Cardiac muscle cell (in vitro differentiated cells and primary cell): Measurements from ENCODE around the gene TCF4. TPM values are rescaled to one million over a fixed set of nuclear protein-coding genes. Genes with fewer than 3 reads are reported as not detected.

ENCODE experiments used
- DNase-seq, 2 donors: peaks; one replicate each; pipeline versions ENCODE4 v3.0.0 to v3.0.0-alpha.2; 2010 to 2017; ENCODE audit warnings: low read depth in 1 of 2, low spot score in 1 of 2
- H3K27ac ChIP-seq: fragments of 200-600 bp; sonication (generic); 2 replicates; pipeline ENCODE4 v1.5.1; 2016
- H3K27me3 ChIP-seq: fragments of 200-600 bp; sonication (generic); 2 replicates; pipeline ENCODE4 v1.6.0; 2016; ENCODE audit warnings: control low read depth
- H3K36me3 ChIP-seq: fragments of 200-600 bp; sonication (generic); 2 replicates; pipeline ENCODE4 v1.5.1; 2016; ENCODE audit warnings: control low read depth
- H3K4me1 ChIP-seq: fragments of 200-600 bp; sonication (generic); 2 replicates; pipeline ENCODE4 v1.8.1; 2017; ENCODE audit warnings: low read depth, mild to moderate bottlenecking, mixed run types
- H3K4me3 ChIP-seq: fragments of 200-600 bp; sonication (generic); 2 replicates; pipeline ENCODE4 v1.5.1; 2016; ENCODE audit warnings: mild to moderate bottlenecking
- H3K9me3 ChIP-seq: fragments of 200-600 bp; sonication (generic); 2 replicates; pipeline ENCODE4 v1.5.1; 2017; ENCODE audit warnings: low read depth, mild to moderate bottlenecking, control low read depth
- CTCF ChIP-seq: IDR thresholded peaks from 2 replicates; pipeline ENCODE4 v1.5.1; 2012; ENCODE audit warnings: low read depth, mild to moderate bottlenecking, low read length
- polyA plus RNA-seq: library from polyadenylated mRNA; unstranded; fragments of >200 nt; fragmentation: Nextera tagmentation; extraction: Ambion mirVana; gene quantifications from 2 replicates; pipeline ENCODE4 v1.2.1, GENCODE V29; 2016
- total RNA-seq: library from RNA; depleted of rRNA; stranded (reverse); fragments of >200 nt; gene quantifications from 2 replicates; pipeline ENCODE4 v1.2.3, GENCODE V29; 2016

Gene TCF4
- total and polyA plus RNA-seq, 2 experiments from 2014 or later = 38.3 to 59.2 TPM

GRCh38 chr18:55433140-55433539 lies 154.9 kb downstream of the TCF4 start:
- DNase-seq = no peak
- no peak for TF ChIP-seq CTCF
- no peaks in the 10 kb centered on the region for H3K36me3 ChIP-seq
- no peak overlapping the region for H3K4me3 ChIP-seq
- H3K27me3 ChIP-seq = no peaks in the 10 kb centered on the region
- H3K4me1 ChIP-seq = peaks cover 19% of the 10 kb centered on the region
- H3K9me3 ChIP-seq = no peaks in the 10 kb centered on the region
- H3K27ac ChIP-seq = peak overlapping the region; percentile 24

- DNase-seq = no peak
- H3K27me3 ChIP-seq = no peaks in the 10 kb centered on the region
- H3K36me3 ChIP-seq = no peaks in the 10 kb centered on the region
- TF ChIP-seq CTCF = no peak
- no peak overlapping the region for H3K27ac ChIP-seq
- H3K4me3 ChIP-seq = no peak overlapping the region
- no peaks in the 10 kb centered on the region for H3K9me3 ChIP-seq
- peaks cover 19% of the 10 kb centered on the region for H3K4me1 ChIP-seq
These were observed 155.5 kb downstream of the TCF4 start for GRCh38 chr18:55432307-55433040.

- no peaks in the 10 kb centered on the region for H3K27me3 ChIP-seq
- TF ChIP-seq CTCF = no peak
- no peaks in the 10 kb centered on the region for H3K9me3 ChIP-seq
- H3K36me3 ChIP-seq = no peaks in the 10 kb centered on the region
- H3K4me3 ChIP-seq = no peak overlapping the region
- H3K27ac ChIP-seq = no peak overlapping the region
- H3K4me1 ChIP-seq = peaks cover 19% of the 10 kb centered on the region
- DNase-seq = peak in 1 of 2 donors; percentile 1
These were observed 158.0 kb downstream of the TCF4 start for GRCh38 chr18:55430026-55430425.

GRCh38 chr18:55427951-55428350 lies 160.0 kb downstream of the TCF4 start:
- no peak for DNase-seq
- Histone ChIP-seq H3K4me3 (no peak overlapping the region), H3K9me3 (no peaks in the 10 kb centered on the region), H3K27ac (no peak overlapping the region), H3K4me1 (peaks cover 8% of the 10 kb centered on the region), H3K36me3 (no peaks in the 10 kb centered on the region), H3K27me3 (no peaks in the 10 kb centered on the region)
- no peak for TF ChIP-seq CTCF

GRCh38 chr18:55425698-55426097 lies 162.3 kb downstream of the TCF4 start:
- TF ChIP-seq CTCF = no peak
- Histone ChIP-seq H3K9me3 (no peaks in the 10 kb centered on the region), H3K27ac (no peak overlapping the region), H3K4me3 (no peak overlapping the region), H3K27me3 (no peaks in the 10 kb centered on the region), H3K4me1 (peaks cover 4% of the 10 kb centered on the region), H3K36me3 (no peaks in the 10 kb centered on the region)
- DNase-seq = no peak
